NK-92 (cell line): ENCODE data around the gene DEPDC4.
"Not testable (repeated sequence)": the region's sequence is repeated elsewhere in the genome, so short reads cannot be mapped to it uniquely, and the experiment has no call there.

Source experiments
- DNase-seq: peaks from one replicate; lab custom pipeline; 2025; ENCODE audit not compliant: unreplicated experiment; lab: John Stamatoyannopoulos, UW

DEPDC4 gene

GRCh38 chr12:100266835-100267602, at the start of gene DEPDC4, which contains the start of gene SCYL2:
Gene DEPDC4 (minus strand): TSS chr12:100267079. CDS start chr12:100267076, 3 bp downstream.
Gene SCYL2 (plus strand): TSS chr12:100267177. CDS start chr12:100282971, 15,794 bp downstream.
- DNase-seq: peak; percentile 44

- DNase-seq: no peak
Observed at GRCh38 chr12:100311317-100311716, 44.4 kb upstream of the DEPDC4 start.

GRCh38 chr12:100308138-100308537, 41.3 kb upstream of the DEPDC4 start:
- not testable (repeated sequence) for DNase-seq

GRCh38 chr12:100304334-100304733, 37.5 kb upstream of the DEPDC4 start:
- not testable (repeated sequence) for DNase-seq

- no peak for DNase-seq
Observed at GRCh38 chr12:100303831-100304230, 37.0 kb upstream of the DEPDC4 start.

GRCh38 chr12:100302081-100302480, 35.2 kb upstream of the DEPDC4 start:
- DNase-seq: no peak

GRCh38 chr12:100295764-100296555, 29.1 kb upstream of the DEPDC4 start:
- no peak for DNase-seq

GRCh38 chr12:100294366-100294765, 27.5 kb upstream of the DEPDC4 start:
- not testable (repeated sequence) for DNase-seq

GRCh38 chr12:100293017-100293416, 26.1 kb upstream of the DEPDC4 start:
- DNase-seq: no peak

GRCh38 chr12:100290016-100290415, 23.1 kb upstream of the DEPDC4 start:
- no peak for DNase-seq

- DNase-seq: no peak
Observed at GRCh38 chr12:100289038-100289437, 22.2 kb upstream of the DEPDC4 start.

GRCh38 chr12:100284556-100284955, 17.7 kb upstream of the DEPDC4 start:
- not testable (repeated sequence) for DNase-seq

- no peak for DNase-seq
Observed at GRCh38 chr12:100279607-100280244, 12.8 kb upstream of the DEPDC4 start.

GRCh38 chr12:100279159-100279558, 12.3 kb upstream of the DEPDC4 start:
- DNase-seq: no peak

- DNase-seq: no peak
Observed at GRCh38 chr12:100274291-100274690, 7.4 kb upstream of the DEPDC4 start.

GRCh38 chr12:100273782-100274181, 6.9 kb upstream of the DEPDC4 start:
- DNase-seq: no peak

- DNase-seq: no peak
Observed at GRCh38 chr12:100268835-100269564, 2.1 kb upstream of the DEPDC4 start.

GRCh38 chr12:100267603-100268281, 863 bp upstream of the DEPDC4 start:
- no peak for DNase-seq

GRCh38 chr12:100266585-100266834, 369 bp downstream of the DEPDC4 start:
- DNase-seq: peak; percentile 48

- DNase-seq: no peak
Observed at GRCh38 chr12:100265732-100266584, 921 bp downstream of the DEPDC4 start.
